Measurements from ENCODE around the gene SYCP2L.

DNA sequence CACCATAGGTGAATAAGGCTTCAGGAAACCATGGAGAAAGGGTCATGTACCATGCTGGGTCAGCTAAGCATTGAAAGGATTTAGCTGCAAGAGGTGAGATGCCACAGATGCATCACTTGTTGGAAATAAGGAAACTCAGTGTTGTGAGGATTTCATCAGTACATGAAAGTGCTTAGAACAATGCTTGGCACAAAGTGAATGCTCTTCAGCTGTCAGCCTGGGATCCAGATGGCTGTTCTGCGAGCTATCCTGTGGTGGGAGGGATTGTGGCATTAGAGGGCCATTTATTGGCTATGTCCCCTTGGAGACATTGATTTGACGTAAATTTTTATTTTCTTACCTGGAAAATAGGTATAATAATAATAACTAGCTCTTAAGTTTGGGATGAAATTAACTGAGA lies 104.3 kb downstream of the SYCP2L start:
- TF ChIP-seq TAF1 (IDR thresholded peaks at IDR 0.05; ENCODE audit: borderline replicate concordance, low read depth, low read length) (no peak), JUND (IDR thresholded peaks at IDR 0.05) (no peak), POLR2AphosphoS5 (IDR thresholded peaks at IDR 0.05; ENCODE audit: low read depth, low read length) (no peak), RAD21 (IDR thresholded peaks at IDR 0.05; ENCODE audit: low read length) (no peak), SMC3 (IDR thresholded peaks at IDR 0.05; ENCODE audit: low read depth, low read length) (no peak), MEF2A (IDR thresholded peaks at IDR 0.05; ENCODE audit: borderline replicate concordance, low read depth) (no peak), RFX5 (IDR thresholded peaks at IDR 0.05; ENCODE audit: low read length) (no peak), MXI1 (IDR thresholded peaks at IDR 0.05; ENCODE audit: low read depth, low read length) (no peak), EZH2phosphoT487 (IDR thresholded peaks at IDR 0.05; ENCODE audit: borderline replicate concordance, low read depth) (no peak)
- TF ChIP-seq, protein P1, sequence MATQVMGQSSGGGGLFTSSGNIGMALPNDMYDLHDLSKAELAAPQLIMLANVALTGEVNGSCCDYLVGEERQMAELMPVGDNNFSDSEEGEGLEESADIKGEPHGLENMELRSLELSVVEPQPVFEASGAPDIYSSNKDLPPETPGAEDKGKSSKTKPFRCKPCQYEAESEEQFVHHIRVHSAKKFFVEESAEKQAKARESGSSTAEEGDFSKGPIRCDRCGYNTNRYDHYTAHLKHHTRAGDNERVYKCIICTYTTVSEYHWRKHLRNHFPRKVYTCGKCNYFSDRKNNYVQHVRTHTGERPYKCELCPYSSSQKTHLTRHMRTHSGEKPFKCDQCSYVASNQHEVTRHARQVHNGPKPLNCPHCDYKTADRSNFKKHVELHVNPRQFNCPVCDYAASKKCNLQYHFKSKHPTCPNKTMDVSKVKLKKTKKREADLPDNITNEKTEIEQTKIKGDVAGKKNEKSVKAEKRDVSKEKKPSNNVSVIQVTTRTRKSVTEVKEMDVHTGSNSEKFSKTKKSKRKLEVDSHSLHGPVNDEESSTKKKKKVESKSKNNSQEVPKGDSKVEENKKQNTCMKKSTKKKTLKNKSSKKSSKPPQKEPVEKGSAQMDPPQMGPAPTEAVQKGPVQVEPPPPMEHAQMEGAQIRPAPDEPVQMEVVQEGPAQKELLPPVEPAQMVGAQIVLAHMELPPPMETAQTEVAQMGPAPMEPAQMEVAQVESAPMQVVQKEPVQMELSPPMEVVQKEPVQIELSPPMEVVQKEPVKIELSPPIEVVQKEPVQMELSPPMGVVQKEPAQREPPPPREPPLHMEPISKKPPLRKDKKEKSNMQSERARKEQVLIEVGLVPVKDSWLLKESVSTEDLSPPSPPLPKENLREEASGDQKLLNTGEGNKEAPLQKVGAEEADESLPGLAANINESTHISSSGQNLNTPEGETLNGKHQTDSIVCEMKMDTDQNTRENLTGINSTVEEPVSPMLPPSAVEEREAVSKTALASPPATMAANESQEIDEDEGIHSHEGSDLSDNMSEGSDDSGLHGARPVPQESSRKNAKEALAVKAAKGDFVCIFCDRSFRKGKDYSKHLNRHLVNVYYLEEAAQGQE (IDR thresholded peaks at IDR 0.05; ENCODE audit: low read depth, low read length): no peak
- TF ChIP-seq, protein P2, sequence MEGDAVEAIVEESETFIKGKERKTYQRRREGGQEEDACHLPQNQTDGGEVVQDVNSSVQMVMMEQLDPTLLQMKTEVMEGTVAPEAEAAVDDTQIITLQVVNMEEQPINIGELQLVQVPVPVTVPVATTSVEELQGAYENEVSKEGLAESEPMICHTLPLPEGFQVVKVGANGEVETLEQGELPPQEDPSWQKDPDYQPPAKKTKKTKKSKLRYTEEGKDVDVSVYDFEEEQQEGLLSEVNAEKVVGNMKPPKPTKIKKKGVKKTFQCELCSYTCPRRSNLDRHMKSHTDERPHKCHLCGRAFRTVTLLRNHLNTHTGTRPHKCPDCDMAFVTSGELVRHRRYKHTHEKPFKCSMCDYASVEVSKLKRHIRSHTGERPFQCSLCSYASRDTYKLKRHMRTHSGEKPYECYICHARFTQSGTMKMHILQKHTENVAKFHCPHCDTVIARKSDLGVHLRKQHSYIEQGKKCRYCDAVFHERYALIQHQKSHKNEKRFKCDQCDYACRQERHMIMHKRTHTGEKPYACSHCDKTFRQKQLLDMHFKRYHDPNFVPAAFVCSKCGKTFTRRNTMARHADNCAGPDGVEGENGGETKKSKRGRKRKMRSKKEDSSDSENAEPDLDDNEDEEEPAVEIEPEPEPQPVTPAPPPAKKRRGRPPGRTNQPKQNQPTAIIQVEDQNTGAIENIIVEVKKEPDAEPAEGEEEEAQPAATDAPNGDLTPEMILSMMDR (IDR thresholded peaks at IDR 0.05): no peak

Data from SK-N-SH (cell line).